Measurements from ENCODE around the gene ERGIC1.

ERGIC1 gene

GRCh38 chr5:172898843-172899369 lies 64.9 kb downstream of the ERGIC1 start:
- no peak for DNase-seq (ENCODE audit: low read depth in 2 of 3, low spot score in 2 of 3)

DNA sequence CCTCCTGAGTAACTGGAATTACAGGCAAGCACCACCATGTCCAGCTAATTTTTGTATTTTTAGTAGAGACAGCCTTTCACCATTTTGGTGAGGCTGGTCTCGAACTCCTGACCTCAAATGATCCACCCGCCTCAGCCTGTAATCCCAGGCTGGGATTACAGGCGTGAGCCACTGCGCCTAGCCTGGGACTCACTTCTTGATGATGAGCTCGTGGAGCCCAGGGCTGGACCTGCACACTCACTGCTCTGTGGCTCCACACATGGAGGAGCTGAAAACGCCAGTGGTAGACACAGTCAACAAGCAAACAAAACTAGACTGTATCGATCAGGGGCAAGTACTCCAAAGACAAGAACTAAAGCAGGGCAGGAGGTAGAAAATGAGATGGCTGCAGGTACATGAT lies 65.4 kb downstream of the ERGIC1 start:
- DNase-seq (ENCODE audit: low read depth in 2 of 3, low spot score in 2 of 3): no peak

- DNase-seq (ENCODE audit: low read depth in 2 of 3, low spot score in 2 of 3): no peak
Observed at GRCh38 chr5:172901012-172901780, 67.1 kb downstream of the ERGIC1 start.

DNA sequence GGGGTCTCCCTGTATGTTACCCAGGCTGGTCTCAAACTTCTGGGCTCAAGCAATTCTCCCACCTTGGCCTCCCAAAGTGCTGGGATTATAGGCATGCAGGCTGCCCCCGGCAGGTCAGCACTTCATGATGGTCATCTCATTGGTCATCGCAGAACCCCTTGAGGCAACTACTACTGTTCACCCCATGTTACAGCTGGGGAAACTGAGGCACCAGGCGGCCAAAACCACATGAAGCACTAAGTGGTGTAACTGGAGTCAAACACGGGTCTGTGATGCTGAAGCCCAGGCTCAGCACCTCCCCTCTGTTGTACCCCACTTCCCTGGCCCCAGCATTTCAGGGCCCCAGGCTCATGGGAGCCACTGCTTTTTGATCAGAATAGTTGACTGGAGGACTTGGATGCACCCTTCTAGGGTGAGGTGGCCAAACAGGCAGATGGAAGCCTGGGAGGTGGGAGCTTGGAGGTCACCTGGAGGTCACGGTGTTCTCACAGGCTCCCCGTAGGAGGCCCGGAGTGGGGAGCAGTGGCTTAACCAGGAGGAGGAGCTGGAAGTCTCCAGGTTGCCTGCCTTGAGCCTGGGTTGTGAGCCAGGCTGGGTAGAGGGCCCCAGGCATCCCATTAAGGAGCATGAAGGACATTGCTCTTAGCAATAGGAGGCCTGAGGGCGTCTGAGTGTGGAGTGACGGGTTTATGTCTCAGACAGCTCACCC lies 67.9 kb downstream of the ERGIC1 start:
- DNase-seq (ENCODE audit: low read depth in 2 of 3, low spot score in 2 of 3): no peak

- no peak for DNase-seq (ENCODE audit: low read depth in 2 of 3, low spot score in 2 of 3)
Observed at GRCh38 chr5:172902497-172903472, 68.7 kb downstream of the ERGIC1 start.

DNA sequence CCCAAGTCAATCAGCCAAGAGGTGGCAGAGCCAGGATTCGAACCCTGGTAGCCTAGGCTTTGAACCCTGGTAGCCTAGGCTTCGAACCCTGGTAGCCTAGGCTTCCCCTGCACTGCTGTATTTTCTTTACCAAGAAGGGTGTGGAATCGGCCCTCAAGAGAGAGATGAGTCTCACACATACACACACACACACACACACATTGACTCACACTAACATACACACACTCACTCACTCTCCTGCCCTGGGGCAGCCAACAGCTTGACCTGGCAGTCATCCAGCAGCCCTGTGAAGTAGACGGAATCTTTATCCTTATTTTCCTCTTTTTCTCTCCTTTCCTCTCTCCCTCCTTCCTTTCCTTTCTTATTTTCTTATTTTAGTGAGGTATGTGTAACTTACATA lies 69.7 kb downstream of the ERGIC1 start:
- DNase-seq (ENCODE audit: low read depth in 2 of 3, low spot score in 2 of 3): no peak

DNA sequence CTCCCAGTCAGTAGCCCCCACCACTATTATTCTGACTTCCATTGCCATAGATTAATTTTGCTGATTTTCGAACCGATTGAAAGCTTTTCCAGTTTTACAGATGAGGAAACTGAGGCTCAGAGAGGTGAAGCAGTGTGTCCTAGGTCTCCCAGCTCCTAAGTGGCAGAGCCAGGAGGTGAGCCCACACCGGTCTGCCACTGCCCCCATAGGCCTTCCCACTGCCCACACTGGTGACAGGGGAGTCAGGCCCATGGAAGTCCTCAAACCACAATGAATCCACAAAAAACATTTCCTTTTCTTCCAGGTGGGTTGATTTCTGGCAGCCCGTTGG lies 70.2 kb downstream of the ERGIC1 start:
- DNase-seq (ENCODE audit: low read depth in 2 of 3, low spot score in 2 of 3): no peak

DNA sequence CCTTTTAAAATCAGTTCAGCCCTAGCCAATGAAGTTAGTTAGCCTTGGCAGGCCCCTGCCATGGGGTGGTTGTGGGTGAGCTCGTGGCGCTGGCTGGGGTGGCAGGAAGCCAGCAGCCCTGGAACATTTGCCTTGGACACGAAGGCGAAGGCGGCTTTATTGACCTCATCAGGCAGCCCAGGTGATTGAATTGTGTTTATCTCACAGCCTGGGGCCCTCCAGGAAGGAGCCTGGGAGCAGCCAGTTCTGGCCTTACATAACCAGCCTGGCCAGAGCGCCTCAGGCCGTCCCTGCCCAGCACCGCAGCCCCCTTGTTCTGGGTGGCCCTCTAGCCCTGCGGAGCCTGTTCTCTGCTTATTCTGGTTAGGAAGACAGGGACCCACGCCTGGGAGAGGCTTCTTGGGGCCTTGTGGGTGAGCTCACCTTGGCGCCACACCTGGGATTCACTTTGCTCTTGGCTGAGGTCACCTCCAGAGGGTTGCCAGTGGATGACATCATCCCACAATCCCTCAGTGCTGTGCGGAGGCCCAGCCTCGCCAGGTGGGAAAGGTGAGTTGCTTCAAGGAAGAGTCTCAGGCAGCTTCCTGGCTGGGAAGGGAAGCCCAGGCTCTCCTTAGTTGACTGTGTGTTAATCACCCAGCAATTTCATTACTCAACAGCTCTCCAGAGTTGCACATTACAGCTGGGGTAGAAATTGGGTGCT lies 70.7 kb downstream of the ERGIC1 start:
- no peak for DNase-seq (ENCODE audit: low read depth in 2 of 3, low spot score in 2 of 3)

DNA sequence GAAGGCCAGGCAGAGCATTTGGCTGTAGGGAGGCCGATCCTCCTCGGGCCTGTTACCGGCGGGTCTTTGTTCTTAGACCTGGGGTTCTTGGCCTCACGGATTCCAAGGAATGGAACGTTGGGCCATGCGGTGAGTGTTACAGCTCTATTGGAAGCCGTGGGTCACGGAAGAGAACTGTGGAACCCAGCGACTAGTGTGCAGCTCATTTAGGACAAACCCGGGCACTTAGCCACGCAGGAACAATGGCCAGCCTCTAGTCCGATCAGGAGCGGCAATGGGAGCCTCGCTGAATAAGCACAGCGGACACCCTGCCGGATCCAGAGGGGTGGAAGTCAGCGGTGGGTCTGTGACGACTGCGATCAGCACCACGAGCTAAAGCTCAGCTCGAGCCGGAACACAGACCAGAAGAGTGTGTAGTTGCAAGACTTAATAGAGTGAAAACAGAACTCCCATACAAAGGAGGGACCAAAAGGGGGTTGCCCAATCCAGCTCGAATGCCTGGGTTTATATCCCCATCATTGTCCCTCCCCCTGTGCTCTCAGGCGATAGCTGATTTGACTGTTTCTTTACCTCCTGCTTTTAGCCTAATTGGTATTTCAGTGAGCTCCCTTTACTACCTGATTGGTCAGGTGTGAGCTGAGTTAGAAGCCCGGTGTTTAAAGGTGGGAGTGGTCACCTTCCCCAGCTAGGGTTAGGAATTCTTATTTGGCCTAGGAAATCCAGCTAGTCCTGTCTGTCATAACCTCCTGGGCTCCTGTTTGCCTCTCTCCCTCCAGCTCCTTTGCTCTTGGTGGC lies 71.5 kb downstream of the ERGIC1 start:
- DNase-seq (ENCODE audit: low read depth in 2 of 3, low spot score in 2 of 3): no peak

DNA sequence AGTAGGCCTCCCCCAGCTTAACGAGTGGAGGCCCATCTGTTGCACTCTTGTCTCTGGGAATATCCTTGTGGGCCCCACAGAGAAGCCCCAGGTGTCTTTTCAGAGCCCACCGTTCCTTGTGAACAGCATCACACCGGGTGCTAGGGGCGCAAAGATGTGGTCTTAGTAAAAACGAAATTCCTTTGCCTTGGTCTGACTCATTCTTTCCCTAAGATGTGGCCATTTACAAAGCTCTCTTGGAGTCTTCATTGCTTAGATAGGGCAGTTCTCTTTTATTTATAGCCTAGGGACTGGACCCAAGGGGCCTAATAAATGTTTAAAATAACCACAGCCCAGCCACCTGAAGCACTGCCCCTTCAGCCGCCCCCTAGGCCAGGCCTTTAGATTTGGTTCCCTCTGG lies 72.4 kb downstream of the ERGIC1 start:
- DNase-seq (ENCODE audit: low read depth in 2 of 3, low spot score in 2 of 3): no peak

DNA sequence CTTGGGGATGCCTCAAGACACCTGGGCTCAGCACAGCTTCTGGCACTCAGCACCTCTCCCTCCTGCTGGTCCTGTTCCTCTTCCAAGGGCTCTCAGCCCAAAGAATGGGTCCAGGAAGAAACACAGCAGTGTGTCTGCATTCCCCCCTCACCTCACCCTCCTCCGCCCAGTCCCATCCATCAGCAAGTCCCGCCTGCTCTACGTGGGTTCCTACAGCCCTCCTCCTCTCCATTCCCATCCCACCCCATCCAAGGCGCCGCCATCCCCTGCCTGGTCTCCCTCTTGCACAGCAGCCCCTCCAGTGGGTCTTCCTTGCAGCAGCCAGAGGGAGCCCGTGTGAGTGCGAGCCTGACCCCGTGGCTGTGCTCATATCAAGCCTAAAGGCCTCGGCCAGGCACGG lies 72.8 kb downstream of the ERGIC1 start:
- DNase-seq (ENCODE audit: low read depth in 2 of 3, low spot score in 2 of 3): no peak

DNA sequence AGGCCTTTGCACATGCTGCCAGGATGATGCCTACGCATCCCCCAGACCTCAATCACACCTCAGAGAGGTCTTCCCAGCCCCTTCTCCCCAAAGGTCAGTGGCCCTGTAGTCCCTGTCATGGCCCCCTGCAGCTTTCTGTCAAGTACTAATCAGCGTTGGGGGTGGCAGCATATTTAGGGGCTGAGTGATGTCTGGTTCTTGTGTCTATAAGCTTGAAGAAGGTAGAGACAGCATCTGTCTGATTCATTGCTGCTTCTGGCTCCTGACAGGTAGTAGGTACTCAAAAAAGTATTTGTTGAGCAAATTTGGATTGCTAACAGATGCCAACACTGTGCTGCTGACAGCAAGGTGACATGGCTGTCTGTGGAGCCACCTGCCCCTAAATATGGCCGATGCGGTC lies 73.6 kb downstream of the ERGIC1 start:
- no peak for DNase-seq (ENCODE audit: low read depth in 2 of 3, low spot score in 2 of 3)

GRCh38 chr5:172908662-172909061 lies 74.6 kb downstream of the ERGIC1 start:
- DNase-seq (ENCODE audit: low read depth in 2 of 3, low spot score in 2 of 3): no peak

GRCh38 chr5:172909931-172910502 lies 76.0 kb downstream of the ERGIC1 start:
- no peak for DNase-seq (ENCODE audit: low read depth in 2 of 3, low spot score in 2 of 3)

DNA sequence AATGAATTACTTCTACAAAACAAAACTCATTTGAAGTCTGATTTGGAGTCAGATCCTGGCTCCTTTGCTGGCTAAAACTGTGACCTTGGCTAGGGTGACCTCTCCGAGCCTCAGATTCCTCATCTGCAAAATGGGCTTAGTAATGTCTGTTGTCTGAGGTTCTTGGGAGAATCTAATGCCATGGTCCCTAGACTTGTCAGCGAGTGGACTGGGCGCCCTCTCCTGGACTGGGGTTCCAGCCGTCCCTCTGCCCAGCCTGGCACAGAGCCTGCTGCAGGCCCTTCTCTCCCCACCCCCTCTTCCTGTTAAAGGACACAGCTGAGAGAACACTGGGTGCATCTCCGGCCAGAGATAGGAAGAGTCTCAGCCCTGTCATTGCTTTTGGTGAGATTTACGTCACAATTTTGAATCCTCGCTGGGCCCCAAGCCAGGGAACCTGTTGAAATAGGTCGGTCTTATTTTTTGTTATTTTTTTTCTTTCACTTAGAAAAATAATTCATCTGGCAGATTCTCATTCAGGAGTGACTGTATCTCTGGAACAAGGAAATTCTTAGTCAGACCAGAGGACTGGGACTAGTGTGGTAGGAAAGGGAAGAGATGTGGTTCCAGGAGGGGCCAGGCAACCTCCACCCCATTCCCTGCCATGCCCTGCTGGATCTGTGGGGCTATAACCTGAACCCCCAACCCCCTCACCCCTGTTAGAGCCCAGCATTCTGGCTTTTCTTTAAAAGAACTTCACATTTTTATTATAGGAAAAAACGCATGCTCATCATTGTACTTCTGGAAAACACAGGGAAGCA lies 77.0 kb downstream of the ERGIC1 start:
- no peak for DNase-seq (ENCODE audit: low read depth in 2 of 3, low spot score in 2 of 3)

DNA sequence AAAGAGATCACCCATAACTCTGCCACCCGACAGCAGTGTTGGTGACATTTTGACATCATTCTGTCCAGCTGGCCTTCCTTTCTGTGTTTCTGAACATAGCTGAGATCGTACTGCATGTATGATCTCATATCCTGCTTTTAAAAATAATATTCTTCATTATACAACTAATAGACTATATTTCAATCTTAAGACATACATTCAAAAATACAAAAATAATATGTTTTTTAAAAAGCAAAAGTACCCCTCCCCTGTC lies 77.5 kb downstream of the ERGIC1 start:
- no peak for DNase-seq (ENCODE audit: low read depth in 2 of 3, low spot score in 2 of 3)

DNA sequence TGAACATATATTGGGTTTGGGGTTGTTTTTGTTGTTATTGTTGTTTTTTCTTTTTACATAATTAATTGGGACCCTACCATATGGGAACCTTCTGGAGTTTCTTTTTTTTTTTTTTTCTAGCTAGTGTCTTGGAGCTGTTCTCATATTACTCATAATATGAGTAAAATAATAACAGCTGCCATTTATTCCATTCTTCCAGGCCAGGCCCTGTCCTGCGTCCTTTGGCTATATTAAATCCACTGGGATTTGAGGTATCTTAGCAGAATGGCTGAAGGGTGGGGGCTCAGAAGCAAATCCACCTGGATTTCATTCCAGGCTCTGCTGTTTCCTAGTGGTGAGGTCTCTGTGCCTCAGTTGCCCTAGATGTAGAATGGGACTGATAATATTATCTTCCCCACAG lies 77.9 kb downstream of the ERGIC1 start:
- DNase-seq (ENCODE audit: low read depth in 2 of 3, low spot score in 2 of 3): no peak

DNA sequence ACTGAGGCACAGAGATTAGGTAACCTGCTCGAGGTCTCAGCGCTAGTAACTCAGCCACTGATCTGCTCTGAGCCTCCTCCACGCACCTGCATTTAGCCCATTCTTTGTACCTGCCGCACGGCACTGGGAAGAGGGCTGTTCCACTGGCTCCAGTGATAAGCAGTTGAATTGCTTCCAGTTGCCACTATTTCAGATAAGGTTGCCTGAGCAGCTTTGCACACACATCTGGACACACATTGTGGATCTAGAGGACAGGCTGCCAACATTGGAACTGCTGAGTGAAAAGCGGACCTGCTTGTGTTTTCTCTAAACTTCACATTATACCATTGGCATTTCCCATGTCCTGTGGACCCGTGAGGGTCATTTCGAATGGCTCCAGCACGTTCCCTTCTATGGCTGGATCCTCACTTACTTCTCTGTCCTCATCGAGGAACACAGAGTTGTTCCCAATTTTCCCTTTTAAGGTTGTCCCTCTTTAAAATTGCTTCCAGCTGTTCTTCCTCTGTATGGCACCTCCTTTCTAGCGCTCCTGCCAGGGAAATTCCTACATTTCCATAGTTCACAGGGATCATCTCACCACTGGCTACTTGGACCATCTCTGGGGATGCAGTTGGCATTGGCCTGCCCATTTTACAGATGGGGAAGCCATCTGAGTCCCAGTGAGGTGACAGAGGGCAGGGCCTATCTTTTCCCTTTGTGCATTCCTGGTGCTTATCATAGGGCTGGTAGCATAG lies 79.2 kb downstream of the ERGIC1 start:
- no peak for DNase-seq (ENCODE audit: low read depth in 2 of 3, low spot score in 2 of 3)

DNA sequence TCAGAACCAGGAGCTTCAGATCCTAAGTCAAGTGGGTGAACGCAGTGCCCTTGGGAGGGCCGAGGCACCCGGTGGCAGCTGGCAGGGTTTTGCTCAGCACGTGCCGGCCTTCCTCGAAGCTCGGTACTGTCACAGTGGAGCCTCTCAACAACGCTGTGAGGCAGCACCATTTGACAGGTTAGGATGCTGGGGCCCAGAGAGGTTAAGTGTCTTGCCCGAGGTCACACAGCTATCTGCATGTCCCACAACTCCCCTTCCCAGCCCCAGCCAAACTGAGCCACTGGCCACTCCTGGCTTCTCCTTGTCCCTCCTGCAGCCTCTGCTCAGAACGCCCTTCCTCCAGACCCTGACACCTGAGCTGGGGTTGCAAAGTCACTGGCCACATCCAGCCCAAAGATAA lies 81.5 kb downstream of the ERGIC1 start:
- DNase-seq (ENCODE audit: low read depth in 2 of 3, low spot score in 2 of 3): no peak

Data from activated CD8-positive, alpha-beta memory T cell treated with anti-CD3 and anti-CD28 coated beads for 48 hours (primary cell).